Measurements from ENCODE around the gene AGAP6. TPM values are rescaled to one million over a fixed set of nuclear protein-coding genes. Genes with fewer than 3 reads are reported as not detected.
"Not testable (repeated sequence)": the region's sequence is repeated elsewhere in the genome, so short reads cannot be mapped to it uniquely, and the experiment has no call there.

AGAP6 gene
- total RNA-seq, 1 donor from 2014 or later = 15.0 TPM

DNA sequence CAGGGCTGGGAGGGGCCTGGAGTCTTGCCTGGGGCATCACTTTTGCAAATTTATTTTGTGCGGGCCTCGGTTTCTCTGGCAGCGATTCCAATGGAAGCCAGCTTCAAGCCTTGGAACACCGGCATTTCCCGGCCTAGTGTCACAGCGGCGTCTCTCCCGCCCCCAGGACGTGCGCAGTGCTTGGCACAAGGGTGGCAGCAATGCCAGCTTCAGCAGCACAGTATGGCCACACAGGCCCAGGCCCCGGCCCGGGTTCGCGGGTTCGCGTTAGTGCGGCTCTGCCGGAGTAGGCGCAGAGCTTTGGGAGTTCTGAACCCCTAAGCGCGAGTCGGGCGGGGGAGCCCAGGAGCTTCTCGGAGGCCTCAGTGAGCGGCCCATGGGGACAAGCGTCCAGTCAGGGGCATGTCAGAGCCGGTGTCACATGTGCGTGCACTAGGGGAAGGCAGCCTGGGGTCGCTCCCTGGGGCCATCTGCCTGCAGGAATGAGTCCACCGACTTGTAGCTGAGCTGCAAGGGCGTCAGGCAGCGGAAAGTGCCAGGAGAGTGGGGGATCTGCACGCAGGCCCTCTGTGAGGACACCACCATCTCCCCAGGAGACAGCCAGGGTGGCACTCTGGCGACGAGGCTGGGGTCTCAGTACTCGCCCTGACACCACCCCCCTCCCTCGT, 36.6 kb downstream of the AGAP6 start:
- not testable (repeated sequence) for DNase-seq (ENCODE audit: low spot score)

DNA sequence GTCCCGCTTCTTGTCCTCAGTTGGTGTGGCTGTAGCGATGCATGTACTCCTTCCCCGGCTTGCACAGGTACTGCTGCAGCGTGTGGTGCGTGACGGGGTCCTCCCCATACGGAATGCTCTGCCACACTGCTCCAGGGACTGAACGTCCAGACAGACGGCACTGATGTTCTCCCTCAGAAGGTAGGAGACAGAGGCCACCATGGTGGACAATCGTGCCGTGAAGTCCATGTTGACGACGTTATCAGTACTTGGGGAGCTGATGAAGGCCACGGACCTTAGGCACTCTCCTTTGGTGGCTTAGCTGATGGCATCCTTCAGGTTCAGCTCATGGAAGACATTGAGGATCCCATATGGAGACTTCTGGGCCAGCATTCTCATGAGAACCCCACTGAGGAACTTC, 37.4 kb downstream of the AGAP6 start:
- no peak for DNase-seq (ENCODE audit: low spot score)

DNA sequence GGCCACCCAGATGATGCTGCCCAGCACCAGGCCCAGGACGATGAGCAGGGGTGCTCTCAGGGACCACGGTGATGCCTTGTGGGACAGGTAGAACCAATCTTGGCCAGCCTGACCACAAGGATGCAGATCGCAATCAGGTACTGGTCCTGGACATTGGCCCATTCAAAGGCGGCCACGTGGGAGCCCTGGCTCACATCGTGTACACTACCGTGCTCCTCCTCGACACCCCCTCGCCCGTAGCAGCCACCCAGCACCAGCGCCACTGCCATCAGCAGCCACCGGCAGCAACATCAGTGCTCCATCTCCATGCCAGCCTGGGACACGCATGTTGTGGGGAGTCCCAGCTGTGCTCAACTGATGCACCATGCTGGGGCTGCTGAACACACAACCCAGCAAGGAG, 39.0 kb downstream of the AGAP6 start:
- DNase-seq (ENCODE audit: low spot score) = no peak

DNA sequence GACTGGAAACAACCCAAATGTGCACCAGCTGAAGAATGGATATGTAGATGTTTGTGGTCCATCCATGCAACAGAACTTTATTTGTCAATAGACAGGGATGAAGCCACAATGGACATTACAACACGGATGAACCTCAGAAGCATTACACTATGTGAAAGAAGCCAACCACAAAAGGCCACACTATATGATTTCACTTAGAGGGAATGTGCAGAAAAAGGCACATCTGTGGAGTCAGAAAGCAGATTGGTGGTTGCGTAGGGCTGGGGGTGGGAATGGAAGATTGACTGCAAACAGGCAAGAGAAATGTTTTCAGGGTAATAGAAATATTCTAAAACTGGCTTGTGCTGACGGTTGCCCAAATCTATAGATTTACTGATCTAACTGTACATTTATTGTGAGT, 45.3 kb downstream of the AGAP6 start:
- no peak for DNase-seq (ENCODE audit: low spot score)

DNA sequence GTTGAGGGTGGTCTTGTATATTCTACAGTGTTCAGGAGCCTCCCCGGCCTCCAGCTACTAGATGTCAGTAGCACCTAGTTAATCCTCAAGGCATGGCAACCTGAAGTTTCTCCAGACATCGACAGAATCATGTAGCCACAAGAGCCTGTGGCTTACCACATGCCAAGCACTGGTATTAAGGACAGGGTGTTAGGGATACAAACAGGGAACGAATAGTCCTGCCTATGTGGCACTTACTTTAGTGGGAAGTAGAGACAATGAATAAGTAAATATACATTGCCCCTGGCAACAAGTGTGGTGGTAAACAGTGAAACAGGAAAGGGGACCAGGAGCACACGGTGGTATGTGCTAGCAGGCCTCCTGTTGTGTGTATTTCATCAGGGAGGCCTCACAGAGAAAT, 47.1 kb downstream of the AGAP6 start:
- DNase-seq (ENCODE audit: low spot score) = not testable (repeated sequence)

DNA sequence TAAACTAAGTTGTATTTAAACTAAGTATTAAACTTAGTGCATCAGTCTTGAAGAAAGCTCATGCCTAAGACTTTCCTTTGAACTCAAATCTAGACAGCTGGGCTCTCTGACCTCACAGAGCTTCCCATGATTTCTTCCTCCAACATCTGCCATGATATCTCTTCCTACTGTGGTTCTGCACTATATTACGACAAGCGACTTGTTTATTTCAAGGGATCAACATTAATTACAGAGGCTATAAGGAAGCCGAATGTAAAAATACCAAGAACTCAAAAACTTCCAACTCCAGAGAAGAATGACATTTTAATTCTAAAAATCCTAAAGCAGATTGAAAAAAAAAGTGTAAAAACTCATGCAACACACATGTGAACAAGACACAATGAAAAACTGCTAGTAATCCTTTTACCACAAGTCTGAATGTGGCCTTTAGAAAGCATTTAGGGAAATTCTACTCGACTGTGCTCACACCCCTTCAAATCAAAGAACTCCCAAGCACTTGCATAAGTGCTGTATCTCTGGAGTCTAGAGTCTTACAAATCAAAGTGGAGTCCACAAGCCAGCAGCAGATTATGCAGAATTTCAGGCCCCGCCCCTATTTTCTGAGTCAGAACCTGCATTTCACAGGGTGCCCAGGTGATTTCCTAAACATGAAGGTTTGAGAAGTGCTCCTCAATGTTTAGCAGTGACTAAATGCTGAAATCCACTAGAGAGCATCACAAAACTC, 56.9 kb downstream of the AGAP6 start:
- no peak for DNase-seq (ENCODE audit: low spot score)

DNA sequence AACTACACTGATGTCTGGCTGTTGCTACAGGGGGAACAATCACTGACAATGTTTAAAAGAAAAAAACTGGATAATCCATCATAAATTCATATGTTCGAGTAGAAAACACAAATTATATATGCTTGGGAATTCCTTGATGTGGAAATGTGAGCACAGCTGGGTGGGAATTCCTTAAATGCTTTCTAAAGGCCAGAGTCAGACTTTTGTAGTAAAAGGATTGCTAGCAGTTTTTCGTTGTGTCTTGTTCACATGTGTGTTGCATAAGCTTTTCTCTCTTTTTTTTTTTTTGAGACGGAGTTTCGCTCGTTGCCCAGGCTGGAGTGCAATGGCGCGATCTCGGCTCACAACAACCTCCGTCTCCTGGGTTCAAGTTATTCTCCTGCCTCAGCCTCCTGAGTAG, 58.3 kb downstream of the AGAP6 start:
- not testable (repeated sequence) for DNase-seq (ENCODE audit: low spot score)

DNA sequence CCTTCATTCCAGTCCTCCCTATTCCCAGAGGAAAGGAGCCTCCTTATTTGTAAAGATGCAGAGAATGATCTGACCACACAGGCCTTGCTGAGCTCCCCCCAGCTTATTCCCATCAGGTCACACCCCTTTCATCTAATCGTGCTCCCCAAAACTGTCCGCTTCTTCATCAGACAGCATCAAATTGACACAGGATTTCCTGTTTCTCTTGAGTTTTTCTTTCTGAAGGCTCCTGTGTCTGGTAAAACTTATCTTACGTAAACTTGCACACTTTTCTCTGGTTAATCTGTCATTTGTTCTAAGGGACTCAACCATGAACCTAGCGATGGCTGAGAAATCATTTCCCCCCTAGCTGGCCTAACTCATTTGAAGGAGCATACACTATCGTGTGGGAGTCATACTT, 59.4 kb downstream of the AGAP6 start:
- not testable (repeated sequence) for DNase-seq (ENCODE audit: low spot score)

DNA sequence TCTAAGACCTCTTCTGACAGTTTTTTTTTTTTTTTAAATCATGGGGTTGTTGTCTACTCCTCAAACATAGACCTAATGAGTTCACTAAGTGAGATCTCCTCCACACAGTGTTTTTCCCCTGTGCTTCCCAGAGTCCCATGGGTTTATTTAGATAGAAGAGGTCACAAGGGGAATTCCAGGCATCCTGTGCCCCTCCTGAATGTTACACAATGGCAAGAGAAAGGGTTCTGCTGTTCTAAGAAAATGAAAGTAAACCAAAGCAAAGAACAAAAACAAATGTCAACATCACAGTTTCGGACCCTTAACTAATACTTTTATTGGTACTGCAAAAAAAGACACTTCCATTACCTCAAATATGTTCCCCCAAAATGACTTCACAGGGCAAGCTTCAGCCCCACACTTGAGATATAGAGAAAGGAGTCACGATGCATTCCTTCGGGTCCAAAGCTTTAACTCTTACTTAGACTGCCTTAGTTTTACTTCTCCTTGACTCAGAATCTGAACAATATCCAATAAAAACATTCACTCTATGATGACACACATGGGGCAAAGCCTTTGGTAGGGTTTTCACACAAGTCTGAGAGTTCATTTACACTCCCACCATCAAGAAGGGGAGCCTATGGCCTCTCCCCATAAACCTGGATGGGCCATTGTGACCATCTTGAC, 63.9 kb downstream of the AGAP6 start:
- DNase-seq (ENCODE audit: low spot score) = not testable (repeated sequence)

DNA sequence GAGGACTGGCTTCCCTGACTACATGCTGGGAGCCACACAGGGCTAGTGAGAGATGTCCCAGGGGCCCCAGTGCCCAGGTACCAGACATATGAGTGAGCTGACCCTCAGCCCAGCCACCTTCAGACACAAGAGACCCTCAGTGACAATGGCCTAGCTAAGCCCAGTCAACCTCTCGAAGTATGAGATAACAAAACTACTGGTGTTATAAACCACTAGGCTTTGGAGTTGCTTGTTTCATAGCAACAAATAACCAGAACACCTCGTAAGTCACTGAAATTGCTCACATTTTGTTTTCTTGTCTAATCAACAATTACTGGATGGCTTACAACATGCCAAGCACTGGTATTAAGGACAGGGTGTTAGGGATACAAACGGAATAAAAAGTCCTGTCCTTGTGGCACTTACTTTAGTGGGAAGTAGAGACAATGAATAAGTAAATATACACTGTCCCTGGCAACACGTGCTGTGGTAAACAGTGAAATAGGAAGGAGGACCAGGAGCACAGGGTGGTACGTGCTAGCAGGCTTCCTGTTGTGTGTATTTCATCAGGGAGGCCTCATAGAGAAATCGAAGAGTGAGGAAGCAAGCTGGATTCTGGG, 64.7 kb downstream of the AGAP6 start:
- not testable (repeated sequence) for DNase-seq (ENCODE audit: low spot score)

DNA sequence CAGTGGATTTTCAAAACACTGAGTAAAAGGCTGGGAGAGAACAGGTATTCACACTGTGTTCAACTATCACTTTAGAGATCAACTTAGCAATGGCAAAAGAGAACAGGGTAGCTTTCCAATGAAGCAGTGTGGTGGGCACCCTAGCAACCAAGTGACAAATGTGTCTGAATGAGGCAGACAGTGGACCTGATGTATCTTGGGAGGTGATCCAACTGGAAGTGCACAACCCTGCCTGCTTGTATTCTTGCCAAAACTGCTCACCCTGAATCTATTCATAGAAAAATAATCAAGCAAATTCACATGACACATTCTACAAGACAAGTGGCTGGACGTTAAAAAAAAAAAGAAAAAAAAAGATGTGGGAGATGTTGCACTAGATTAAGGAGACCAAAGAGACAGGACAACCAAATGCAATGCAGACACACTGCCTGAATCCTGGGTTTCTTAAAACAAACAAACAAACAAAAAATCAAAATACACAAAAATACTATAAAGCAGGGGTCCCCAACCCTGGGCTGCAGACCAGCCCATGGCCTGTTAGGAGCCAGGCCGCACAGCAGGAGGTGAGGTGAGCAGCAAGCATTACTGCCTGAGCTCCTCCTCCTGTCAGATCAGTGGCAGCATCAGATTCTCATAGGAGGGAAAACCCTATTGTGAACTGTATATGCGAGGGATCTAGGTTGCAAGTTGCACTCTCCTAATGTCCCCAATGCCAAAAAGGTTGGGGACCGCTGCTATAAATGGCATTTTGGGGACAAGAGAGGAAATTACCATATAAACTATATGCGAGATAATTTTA, 67.5 kb downstream of the AGAP6 start:
- not testable (repeated sequence) for DNase-seq (ENCODE audit: low spot score)

DNA sequence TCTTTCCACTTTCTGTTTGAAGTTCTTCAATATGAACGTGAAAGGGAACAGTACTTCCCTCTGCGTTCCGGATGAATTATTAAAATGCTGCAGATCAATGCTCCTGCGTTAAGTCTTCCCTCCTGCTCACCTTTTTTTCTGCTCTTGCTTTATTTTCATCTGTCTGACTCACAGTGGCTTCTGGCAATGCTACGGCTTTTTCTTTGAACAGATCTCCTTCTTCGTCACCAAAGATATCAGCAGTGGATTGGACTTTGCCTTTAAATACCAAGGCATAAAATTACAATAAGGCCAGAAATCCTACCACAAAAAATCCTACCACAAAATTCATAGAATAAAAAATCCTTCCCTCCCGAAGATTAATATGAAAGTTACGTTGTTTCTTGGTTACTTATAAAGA, 68.4 kb downstream of the AGAP6 start:
- DNase-seq (ENCODE audit: low spot score) = not testable (repeated sequence)

DNA sequence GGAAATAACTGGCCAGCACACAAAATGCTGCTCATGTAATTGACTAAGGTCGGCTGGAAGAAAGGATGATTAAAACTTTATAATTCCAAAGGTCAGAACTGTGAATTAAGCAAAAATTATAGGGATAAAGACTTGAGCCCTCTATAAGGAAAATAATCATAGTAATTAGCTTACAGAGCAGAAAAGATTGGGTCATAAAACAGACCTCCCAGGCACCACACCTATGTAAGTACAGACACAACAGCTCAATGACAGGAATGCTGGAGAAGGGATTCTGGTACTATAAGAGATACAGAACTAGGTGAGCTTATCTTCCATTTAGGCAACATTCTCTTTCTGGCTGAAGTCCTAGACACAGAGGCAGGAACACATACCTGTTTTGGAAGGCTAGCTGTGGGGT, 70.5 kb downstream of the AGAP6 start:
- not testable (repeated sequence) for DNase-seq (ENCODE audit: low spot score)

DNA sequence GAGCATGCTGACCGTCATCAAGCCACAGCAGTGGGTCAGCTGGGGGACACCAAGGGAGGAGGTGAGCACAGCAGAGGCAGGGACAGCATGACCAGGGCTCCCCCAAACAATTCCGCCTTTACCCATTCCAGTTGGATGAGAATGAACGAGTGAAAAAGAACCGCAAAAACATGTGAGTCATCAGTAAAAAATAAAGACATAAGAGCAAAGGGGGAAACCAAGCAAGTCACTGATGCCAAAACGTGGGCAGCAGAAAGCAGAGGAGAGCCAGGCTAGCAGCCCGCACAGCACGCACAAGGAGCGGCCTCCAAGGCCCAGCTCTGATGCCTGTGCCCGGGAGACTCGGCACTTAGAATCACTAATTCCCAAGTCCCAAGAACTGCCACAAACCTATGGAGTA, 71.7 kb downstream of the AGAP6 start:
- DNase-seq (ENCODE audit: low spot score) = not testable (repeated sequence)

Other genes with a start within 250 kb of the AGAP6 start
- gene OGDHL, start 226.1 kb upstream of the AGAP6 start, total RNA-seq = not detected
- 22.3 TPM for gene PARG, start 46.4 kb upstream of the AGAP6 start, total RNA-seq
- gene TIMM23B, start 46.4 kb upstream of the AGAP6 start, total RNA-seq = 20.7 TPM
- 42.3 TPM for gene WASHC2A, start 79.5 kb downstream of the AGAP6 start, total RNA-seq

All from mesenteric fat pad (tissue), 1 donor.